ENCODE data around the gene LRFN4. TPM values are rescaled to one million over a fixed set of nuclear protein-coding genes. Genes with fewer than 3 reads are reported as not detected.

Gene LRFN4
- total RNA-seq, 1 experiment from 2014 or later: 66.7 TPM

GRCh38 chr11:66864924-66865697, 8.2 kb downstream of the LRFN4 start:
- H3K23me2 ChIP-seq (ENCODE audit: insufficient read length, low read depth, low read length, poor library complexity, severe bottlenecking): no peaks in the 10 kb centered on the region
- H3T11ph ChIP-seq (ENCODE audit: low read length): no peak overlapping the region
- no peak overlapping the region for H3K18ac ChIP-seq (ENCODE audit: insufficient read length, low read depth, low read length)
- peaks cover 11 to 22% of the 10 kb centered on the region in 2 experiments for H3K4me1 Mint-ChIP-seq
- no peak overlapping the region for H4K8ac ChIP-seq (replicated peaks; ENCODE audit: insufficient read length, low read depth, low read length)
- H3K79me2 ChIP-seq (ENCODE audit: insufficient read depth, low read length): no peaks in the 10 kb centered on the region
- H2BK12ac ChIP-seq (ENCODE audit: insufficient read length, low read depth, low read length): no peak overlapping the region
- no peak overlapping the region for H3K23ac ChIP-seq (ENCODE audit: insufficient read length, low read depth, low read length)
- H3K9me3 ChIP-seq (ENCODE audit: control insufficient read depth, low read depth, low read length): no peaks in the 10 kb centered on the region
- no peak overlapping the region for H2AK5ac ChIP-seq (ENCODE audit: insufficient read length, low read length)
- H3K27me3 ChIP-seq (ENCODE audit: insufficient read depth, low read length): no peaks in the 10 kb centered on the region
- H3K4ac ChIP-seq (ENCODE audit: low read depth, low read length): no peak overlapping the region
- no peak overlapping the region for H3K14ac ChIP-seq (ENCODE audit: insufficient read depth, low read length)
- H2BK5ac ChIP-seq (ENCODE audit: insufficient read length, low read length): no peak overlapping the region
- no peak overlapping the region for H3K56ac ChIP-seq (ENCODE audit: insufficient read length, low read depth, low read length)
- no peak overlapping the region for H2BK20ac ChIP-seq (ENCODE audit: low read depth, low read length, poor library complexity, severe bottlenecking)
- no peak overlapping the region for H3K4me2 ChIP-seq (ENCODE audit: insufficient read depth, insufficient read length, low read length)
- TF ChIP-seq CTCF (conservative IDR thresholded peaks at IDR 0.05): no peak
- no peak overlapping the region for H3K4me3 Mint-ChIP-seq
- WGBS (ENCODE audit: extremely low coverage, insufficient read length, low lambda C conversion rate): no CpG with 5 or more reads among the region's 23 CpGs
- no peak overlapping the region for H3K9ac ChIP-seq (ENCODE audit: extremely low read depth, insufficient read length, low read length)
- no peak overlapping the region for H4K91ac ChIP-seq (ENCODE audit: insufficient read length, low read depth, low read length)
- H4K5ac ChIP-seq (ENCODE audit: insufficient read length, low read depth, low read length): no peak overlapping the region
- H3K4me1 ChIP-seq (ENCODE audit: insufficient read depth, low read length): no peaks in the 10 kb centered on the region
- H2BK15ac ChIP-seq (ENCODE audit: low read depth, low read length): no peak overlapping the region
- no peak overlapping the region for H2AFZ ChIP-seq (ENCODE audit: low read length)
- peaks cover 0 to 3% (median 0%) of the 10 kb centered on the region in 3 experiments; a peak in 3 of 7 replicates for H3K36me3 Mint-ChIP-seq (ENCODE audit: insufficient read depth in 1 of 3, low read depth in 3 of 3)
- no peaks in the 10 kb centered on the region for H3K9me3 Mint-ChIP-seq
- no peaks in the 10 kb centered on the region for H4K20me1 ChIP-seq (ENCODE audit: control insufficient read depth, insufficient read depth, insufficient read length)
- H2BK120ac ChIP-seq (ENCODE audit: low read depth, low read length, poor library complexity, severe bottlenecking): no peak overlapping the region
- DNase-seq: no peak
- no peaks in the 10 kb centered on the region for H3K79me1 ChIP-seq (ENCODE audit: insufficient read depth, low read depth, low read length, poor library complexity, severe bottlenecking)
- no peak overlapping the region; a peak in 2 of 7 replicates for H3K27ac Mint-ChIP-seq
- H3K27ac ChIP-seq (ENCODE audit: insufficient read length, low read depth, low read length): no peak overlapping the region
- no peaks in the 10 kb centered on the region for H3K27me3 Mint-ChIP-seq (ENCODE audit: low read depth)

Data from H9 (cell line).